Muscle layer of duodenum (tissue), 2 donors: ENCODE results near the gene CTSH.
"Not testable (repeated sequence)": the region's sequence is repeated elsewhere in the genome, so short reads cannot be mapped to it uniquely, and the experiment has no call there.

Experiments used
- H3K27ac ChIP-seq: one replicate; pipeline ENCODE4 v1.7.0; 2013; ENCODE audit warnings: mild to moderate bottlenecking, low read length
- H3K27me3 ChIP-seq: one replicate; pipeline ENCODE4 v1.7.0; 2013; ENCODE audit warnings: low read depth, mild to moderate bottlenecking, control low read depth, low read length
- H3K36me3 ChIP-seq, 2 donors: one replicate each; pipeline ENCODE4 v1.7.0; 2013; ENCODE audit warnings: low read length in 2 of 2, control low read depth in 1 of 2, mild to moderate bottlenecking in 1 of 2; ENCODE audit not compliant: insufficient read depth in 2 of 2, control insufficient read depth in 1 of 2
- H3K4me1 ChIP-seq, 2 donors: one replicate each; pipeline ENCODE4 v1.7.0; 2013; ENCODE audit warnings: low read length in 2 of 2, mild to moderate bottlenecking in 2 of 2, control low read depth in 1 of 2, moderate library complexity in 1 of 2; ENCODE audit not compliant: insufficient read depth in 2 of 2, control insufficient read depth in 1 of 2
- H3K4me3 ChIP-seq, 2 donors: one replicate each; pipeline ENCODE4 v1.7.0; 2013; ENCODE audit warnings: low read length in 2 of 2, low read depth in 1 of 2, mild to moderate bottlenecking in 1 of 2
- H3K9me3 ChIP-seq, 2 donors: one replicate each; pipeline ENCODE4 v1.7.0; 2013; ENCODE audit warnings: low read length in 2 of 2, control low read depth in 1 of 2, mild to moderate bottlenecking in 1 of 2; ENCODE audit not compliant: control insufficient read depth in 1 of 2
- donor health status: healthy.

CTSH gene

DNA sequence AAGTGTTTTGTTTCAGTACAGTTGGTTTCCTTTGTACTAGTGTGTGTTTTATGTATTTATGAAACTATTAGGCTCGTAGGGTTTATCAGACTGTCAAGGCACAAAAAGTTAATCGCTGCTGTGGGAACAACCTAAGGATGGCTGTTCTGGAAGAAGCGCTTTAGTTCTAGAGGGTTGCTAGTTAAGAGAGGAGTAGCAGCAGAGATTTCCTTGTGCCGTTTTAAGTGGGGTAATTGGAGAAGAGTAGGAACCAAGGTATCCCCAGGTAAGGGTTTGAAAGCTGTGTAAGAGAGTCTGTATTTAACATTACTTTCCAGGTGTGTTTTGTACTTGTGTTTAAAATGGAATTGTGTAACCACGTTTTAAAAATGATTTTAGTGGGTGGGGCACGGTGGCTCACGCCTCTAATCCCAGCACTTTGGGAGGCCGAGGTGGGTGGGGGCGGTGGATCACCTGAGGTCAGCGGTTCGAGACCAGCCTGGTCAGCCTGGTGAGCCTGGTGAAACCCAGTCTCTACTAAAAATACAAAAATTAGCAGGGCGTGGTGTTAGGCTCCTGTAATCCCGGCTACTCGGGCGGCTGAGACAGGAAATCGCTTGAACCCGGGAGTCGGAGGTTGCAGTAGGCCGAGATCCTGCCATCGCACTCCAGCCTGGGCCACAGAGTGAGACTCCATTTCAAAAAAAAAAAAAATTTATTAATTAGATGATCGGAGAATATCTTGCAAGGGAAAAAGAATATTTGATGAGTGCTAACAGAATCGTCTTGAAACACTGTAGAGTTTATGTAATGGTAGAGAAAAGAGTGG lies 69.5 kb downstream of the CTSH start:
- peaks cover under 1 to 12% of the 10 kb centered on the region in 2 donors for H3K36me3 ChIP-seq
- H3K4me3 ChIP-seq, result peak overlapping the region; percentile 43 to 95
- H3K9me3 ChIP-seq, result no peaks in the 10 kb centered on the region
- H3K4me1 ChIP-seq, result peaks cover 10 to 56% of the 10 kb centered on the region in 2 donors
- H3K27me3 ChIP-seq, result no peaks in the 10 kb centered on the region
- peak overlapping the region; percentile 99 for H3K27ac ChIP-seq

DNA sequence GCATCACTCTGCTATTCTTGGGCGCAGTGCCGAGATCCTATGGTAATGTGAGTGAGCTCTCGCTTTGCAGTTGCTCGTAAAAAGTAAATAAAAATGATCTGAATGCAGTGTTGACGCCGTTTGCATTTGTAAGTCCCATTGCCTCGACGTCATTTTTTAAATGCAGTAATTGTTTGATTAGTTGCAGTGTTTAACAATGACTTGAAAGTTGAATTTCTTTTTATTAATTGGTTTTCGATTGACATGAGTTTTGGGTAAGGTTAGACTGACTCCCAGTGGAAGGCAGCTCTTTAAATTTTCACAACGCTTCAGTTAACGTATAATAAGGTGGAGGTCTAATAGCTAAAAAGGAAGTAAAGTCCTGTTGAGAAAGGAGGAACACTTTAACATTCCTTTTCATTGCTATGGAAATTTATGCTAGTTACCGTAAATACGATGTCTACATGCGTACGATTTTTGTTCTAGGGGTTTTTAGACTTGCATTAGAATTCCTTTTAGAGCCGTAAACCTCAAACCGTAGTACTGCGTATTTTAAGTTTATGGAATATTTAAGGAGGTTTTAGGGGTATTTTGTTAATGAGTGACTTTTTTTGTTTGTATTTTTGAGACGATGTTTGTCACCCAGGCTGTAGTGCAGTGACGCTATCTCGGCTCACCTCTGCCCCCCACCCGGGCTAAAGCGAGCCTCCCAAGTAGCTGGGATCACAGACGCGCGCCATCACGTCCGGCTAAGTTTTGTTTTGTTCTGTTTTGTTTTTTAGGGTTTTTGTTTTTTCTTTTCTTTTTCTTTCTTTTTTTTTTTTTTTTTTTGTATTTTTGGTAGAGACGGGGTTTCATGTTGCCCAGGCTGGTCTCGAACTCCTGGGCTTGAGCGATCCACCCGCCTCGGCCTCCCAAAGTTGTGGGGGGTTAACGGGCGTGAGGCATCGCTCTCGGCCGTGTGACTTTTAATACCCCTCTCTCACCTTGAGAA lies 70.8 kb downstream of the CTSH start:
- Histone ChIP-seq H3K4me3 (peak overlapping the region; percentile 95 to 99), H3K27ac (peak overlapping the region; percentile 99), H3K27me3 (no peaks in the 10 kb centered on the region), H3K36me3 (peaks cover 0 to 12% of the 10 kb centered on the region in 2 donors), H3K9me3 (no peaks in the 10 kb centered on the region), H3K4me1 (peaks cover 10 to 44% of the 10 kb centered on the region in 2 donors)

DNA sequence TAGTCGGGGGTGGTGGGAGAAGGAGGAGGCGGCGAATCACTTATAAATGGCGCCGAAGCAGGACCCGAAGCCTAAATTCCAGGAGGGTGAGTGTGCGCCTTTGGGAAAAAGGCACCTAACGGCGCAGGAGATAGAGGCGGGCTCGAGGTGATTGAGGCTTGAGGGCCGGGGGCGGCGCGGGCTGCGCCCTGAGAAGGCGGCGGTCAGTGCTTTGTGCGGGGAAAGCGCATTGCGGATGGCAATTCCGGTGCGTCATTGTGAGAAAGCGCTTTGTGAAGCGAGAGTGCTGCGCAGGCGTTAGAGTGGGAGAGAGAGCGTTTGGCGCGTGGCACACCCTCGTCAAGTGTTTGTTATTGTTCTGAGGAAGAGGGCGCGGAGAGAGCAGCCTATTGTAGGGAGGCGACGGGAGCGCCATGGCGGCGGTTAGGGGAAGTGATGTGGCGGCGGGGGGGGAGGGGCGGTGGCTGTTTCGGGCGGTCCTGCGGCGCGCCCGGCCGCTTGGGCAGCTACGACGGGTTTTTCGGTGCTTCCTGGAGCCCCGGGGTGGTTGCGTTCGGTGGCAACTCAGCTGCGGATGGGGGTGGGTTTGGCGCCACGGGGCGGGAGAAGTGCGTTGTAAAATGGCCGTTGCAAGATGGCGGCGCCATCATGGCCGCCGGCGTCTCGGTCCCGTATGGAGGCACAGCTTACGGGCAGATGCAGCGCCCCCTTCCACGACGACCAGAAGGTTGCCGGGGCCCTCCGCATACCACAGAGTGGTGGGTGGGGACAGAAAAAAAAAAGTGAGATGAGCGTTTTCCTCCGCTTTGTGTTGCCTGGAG lies 71.7 kb downstream of the CTSH start:
- Histone ChIP-seq H3K27me3 (no peaks in the 10 kb centered on the region), H3K36me3 (peaks cover 0 to 12% of the 10 kb centered on the region in 2 donors), H3K4me3 (peak overlapping the region; percentile 95 to 99), H3K4me1 (peaks cover 10 to 35% of the 10 kb centered on the region in 2 donors), H3K27ac (peak overlapping the region; percentile 99), H3K9me3 (no peaks in the 10 kb centered on the region)

DNA sequence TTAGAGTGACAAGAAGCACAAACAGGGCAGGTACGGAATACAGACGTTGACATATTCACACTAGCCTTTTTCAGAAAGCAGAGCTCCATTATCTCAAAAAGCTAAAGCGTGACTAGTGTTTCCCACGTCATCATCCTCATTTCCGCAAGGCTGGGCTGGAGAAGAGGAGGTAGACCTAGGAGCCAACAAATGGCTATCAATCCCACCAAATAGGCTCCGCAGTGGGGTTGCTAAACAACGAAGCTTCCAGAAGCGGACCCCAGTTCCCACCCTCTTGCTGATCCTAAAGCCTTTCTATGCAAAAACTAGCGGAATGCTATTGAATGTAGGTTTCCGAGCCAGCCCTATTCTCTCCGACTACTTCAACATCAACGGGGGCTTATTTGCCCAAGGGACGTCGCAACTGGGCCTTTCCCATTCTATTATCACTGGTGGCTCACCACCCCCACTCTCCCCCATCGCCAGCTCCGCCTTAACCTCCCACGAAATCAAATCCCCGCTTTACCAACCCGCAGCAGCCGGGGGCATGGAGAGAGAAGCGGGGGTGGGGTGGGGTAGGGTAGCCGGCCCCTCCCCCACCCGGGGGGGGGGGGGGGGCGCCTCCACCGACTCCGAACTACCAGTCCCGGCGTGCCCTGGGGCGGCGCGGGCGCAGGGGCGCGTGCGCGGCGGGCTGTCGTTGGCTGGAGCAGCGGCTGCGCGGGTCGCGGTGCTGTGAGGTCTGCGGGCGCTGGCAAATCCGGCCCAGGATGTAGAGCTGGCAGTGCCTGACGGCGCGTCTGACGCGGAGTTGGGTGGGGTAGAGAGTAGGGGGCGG lies 72.5 kb downstream of the CTSH start, which contains the start of gene MORF4L1:
Gene MORF4L1 (plus strand): TSS at position 736 of the 817 bp plus-strand sequence. CDS start 128 bp downstream, outside the sequence.
- H3K27me3 ChIP-seq, result no peaks in the 10 kb centered on the region
- H3K4me3 ChIP-seq, result peak within 1 kb of the TSS; percentile 95 to 99
- H3K27ac ChIP-seq, result peak within 1 kb of the TSS; percentile 99
- H3K9me3 ChIP-seq, result no peaks in the 10 kb centered on the region
- H3K36me3 ChIP-seq, result peaks cover 0 to 12% of the 10 kb centered on the region in 2 donors
- peaks cover 5 to 27% of the 10 kb centered on the region in 2 donors for H3K4me1 ChIP-seq

DNA sequence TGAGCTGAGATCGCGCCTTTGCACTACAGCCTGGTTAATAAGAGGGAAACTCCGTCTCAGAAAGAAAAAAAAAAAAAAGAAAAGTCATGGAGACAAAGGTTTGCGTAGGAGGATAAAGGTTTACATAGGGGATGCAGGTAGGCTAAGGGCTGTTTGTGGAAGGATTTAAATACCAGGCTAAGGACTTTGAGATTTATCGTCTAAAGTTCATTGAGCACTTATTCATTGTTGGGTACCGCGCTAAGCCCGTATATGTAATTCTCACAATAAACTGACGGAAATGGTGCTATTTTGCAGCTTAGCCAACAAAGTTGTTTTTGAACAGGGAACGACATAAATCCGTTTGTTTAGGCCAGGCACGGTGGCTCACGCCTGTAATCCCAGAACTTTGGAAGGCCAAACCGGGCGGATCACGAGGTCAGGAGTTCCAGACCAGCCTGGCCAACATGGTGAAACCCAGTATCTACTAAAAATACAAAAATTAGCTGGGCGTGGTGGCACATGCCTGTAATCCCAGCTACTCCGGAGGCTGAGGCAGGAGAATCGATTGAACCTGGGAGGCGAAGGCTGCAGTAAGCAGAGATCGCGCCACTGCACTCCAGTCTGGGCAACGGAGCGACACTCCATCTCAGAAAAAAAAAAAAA lies 73.2 kb downstream of the CTSH start:
- Histone ChIP-seq H3K4me1 (peaks cover 3 to 22% of the 10 kb centered on the region in 2 donors), H3K27ac (peak overlapping the region; percentile 75), H3K36me3 (peaks cover 0 to 12% of the 10 kb centered on the region in 2 donors), H3K4me3 (peak overlapping the region; percentile 76 to 95)
- H3K9me3 ChIP-seq, H3K27me3 ChIP-seq: not testable (repeated sequence)
